Activated effector memory CD4-positive, alpha-beta T cell treated with Interleukin-2 at 50 U/mL for 16 hours (primary cell): ENCODE data around the gene KRT20.

Experiments used
- DNase-seq: peaks from one replicate; pipeline ENCODE4 v3.0.0-alpha.2; 2020

Gene KRT20

DNA sequence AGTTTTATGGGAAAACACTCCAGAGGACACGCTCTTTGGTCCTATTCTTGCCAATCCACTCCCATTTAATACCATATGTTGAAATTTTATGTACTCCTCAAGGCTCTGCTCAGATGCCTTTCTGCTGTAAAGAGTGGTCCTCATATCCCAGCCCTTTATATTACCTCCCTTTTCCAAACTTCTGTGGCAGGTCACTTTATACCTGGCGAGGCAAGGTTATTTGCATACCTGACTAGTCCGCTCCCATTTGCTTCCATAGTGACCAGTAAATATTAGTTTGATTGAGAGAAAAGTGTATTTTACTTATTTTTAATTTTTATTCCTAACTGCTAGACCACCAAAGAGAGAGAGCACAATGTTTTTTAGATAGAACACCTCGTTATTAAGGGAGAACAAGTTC lies 35.3 kb downstream of the KRT20 start:
- DNase-seq, result no peak

GRCh38 chr17:40848583-40849235 lies 36.3 kb downstream of the KRT20 start:
- DNase-seq, result no peak

DNA sequence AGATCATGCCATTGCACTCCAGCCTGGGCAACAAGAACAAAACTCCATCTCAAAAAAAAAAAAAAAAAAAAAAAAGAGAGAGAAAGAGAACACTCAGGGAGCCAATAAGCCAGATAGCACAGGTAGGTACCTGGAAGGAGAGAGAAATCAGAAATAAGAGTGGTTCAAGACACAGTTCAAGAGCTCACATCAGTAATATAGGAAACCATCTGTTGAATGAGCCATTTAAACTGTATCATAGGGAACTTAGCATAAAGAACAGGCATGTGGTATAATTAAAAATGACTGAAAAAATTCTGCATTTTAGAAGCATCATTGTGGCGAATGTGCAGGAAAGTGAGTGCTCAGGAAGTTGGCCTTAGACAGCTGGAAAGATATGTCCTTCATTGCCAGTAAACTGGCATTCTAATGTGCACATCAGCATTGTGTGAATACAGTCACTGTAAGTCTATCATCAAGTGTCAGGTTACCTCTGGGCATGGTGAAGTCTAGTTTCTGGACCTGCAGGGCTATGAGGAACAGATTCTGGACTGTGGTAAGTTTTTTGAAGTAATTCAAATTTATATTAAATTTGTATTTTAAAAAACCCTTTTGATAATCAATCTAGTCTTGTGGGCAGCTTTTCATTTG lies 38.4 kb downstream of the KRT20 start:
- DNase-seq, result no peak

DNA sequence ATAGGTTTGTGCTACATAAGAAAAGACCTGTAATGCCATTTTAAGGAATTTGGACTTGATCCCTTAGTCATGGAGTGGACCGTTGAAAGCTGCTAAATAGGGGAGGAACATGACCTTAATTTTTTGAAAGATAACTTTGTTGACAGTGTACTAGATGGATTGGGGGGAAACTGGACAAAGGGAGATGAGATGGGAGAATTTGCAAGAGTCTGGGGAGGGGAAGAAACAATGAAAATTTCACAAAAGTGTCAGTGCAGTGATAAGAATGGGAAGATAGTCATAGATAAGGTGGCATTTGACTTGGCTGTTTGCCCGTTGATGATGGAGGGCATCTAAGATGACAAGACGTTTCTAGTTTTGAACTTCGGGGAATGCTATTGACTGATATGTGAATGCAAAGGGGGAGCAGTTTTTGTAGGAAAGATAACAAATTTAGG lies 40.4 kb downstream of the KRT20 start:
- DNase-seq, result no peak

DNA sequence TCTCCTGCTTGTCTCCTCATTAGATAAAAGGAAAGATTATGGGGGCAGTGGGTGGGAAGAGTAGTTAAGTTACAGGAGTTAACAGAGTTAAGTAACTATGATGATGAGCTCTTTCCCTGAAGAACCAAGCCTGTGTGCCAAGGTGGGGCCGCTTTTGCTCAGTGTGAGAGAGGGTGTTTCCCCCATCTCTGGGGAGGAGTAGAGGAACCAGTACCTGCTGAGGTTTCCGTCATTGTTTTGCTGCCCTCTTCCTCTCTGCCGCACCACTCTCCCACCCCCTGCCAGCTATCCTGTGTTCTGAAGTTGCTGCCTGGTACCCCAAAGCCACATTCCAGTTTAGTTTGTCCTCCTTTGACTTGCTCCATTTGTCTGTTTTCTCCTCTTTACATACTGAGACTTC lies 41.8 kb downstream of the KRT20 start:
- DNase-seq, result no peak

DNA sequence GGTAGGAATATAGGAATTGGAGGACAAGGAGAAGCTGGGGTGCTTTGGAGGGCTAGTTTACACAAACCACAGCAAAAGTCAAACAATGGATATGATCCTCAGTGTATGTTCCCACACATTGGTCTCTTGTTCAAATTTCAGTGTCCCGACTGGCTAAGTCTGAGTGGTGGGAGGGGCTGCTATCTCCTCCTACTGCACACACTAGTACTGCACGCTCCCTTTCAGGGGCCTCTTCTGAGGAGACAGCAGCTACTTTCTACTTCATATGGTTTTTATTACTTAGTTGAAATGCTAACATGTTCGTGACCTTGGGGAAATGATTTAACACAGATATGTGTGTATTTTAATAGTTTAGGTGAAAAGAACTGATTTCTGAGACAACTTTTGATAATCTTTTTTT lies 43.8 kb downstream of the KRT20 start:
- DNase-seq, result no peak

GRCh38 chr17:40839194-40839593 lies 45.8 kb downstream of the KRT20 start:
- no peak for DNase-seq

DNA sequence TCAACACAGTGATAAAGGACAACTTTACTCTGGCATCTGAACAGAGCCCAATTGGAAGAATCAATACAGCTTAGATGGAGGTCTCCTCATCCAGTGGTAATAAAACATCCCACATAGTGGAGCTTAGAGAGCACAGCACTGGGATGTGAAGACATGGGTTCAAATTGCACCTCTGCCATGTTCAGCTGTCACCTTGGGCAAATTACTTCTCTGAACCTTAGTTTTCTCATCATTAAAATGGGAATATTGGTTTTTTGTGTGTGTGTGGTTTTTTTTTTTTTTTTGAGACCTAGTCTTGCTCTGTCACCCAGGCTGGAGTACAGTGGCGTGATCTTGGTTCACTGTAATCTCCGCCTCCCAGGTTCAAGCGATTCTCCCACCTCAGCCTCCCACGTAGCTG lies 49.0 kb downstream of the KRT20 start:
- no peak for DNase-seq

- DNase-seq, result no peak
These were observed 51.2 kb downstream of the KRT20 start for GRCh38 chr17:40833882-40834281.

- DNase-seq, result no peak
These were observed 52.2 kb downstream of the KRT20 start for GRCh38 chr17:40832840-40833239.

DNA sequence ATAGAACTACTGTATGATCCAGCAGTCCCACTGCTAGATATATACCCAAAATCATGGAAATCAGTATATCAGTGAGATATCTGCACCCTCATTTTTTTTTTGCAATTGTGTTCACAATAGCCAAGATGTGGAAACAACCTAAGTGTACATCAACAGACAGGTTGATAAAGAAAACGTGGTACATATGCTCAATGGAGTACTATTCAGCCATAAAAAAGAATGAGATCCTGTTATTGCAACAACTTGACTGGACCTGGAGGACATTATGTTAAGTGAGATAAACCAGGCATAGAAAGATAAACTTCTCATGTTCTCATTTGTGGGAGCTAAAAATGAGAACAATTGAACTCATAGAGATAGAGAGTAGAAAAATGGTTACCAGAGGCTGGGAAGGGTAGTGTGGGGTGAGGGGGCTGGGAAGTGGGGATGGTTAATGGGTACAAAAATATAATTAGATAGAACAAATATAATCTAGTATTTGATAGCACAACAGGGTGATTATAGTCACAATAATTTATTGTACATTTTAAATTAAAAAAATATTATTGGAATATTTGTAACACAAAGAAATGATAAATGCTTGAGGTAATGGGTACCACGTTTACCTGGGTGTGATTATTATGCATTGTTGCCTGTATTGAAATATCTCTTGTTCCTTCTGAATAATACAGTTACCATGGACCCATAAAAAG lies 54.8 kb downstream of the KRT20 start:
- no peak for DNase-seq

- DNase-seq, result no peak
These were observed 56.5 kb downstream of the KRT20 start for GRCh38 chr17:40828454-40829044.

GRCh38 chr17:40827746-40828453 lies 57.1 kb downstream of the KRT20 start:
- no peak for DNase-seq
